ENCODE data around the gene MAGI2. TPM values are rescaled to one million over a fixed set of nuclear protein-coding genes. Genes with fewer than 3 reads are reported as not detected.

MAGI2 gene
- total RNA-seq, 4 donors from 2014 or later = 0.90 to 2.4 (median 0.99) TPM

GRCh38 chr7:79454361-79454960 is 994 bp upstream of the MAGI2 start:
- Histone ChIP-seq H3K36me3 (no peaks in the 10 kb centered on the region), H3K4me1 (peaks cover 0 to 6% of the 10 kb centered on the region in 2 donors), H3K27ac (peak overlapping the region; percentile 79 to 86 (median 84)), H3K27me3 (no peaks in the 10 kb centered on the region), H3K9me3 (no peaks in the 10 kb centered on the region), H3K4me3 (peak overlapping the region; percentile 78 to 91 (median 84))
- in situ Hi-C loops (cut with MboI; ENCODE audit: low sequenced_read_pairs in 4 of 4) (no loop called here), intact Hi-C loops (cut with DNase I; ENCODE audit: low total_unique reads) (loop anchor here (10.0 kb wide), 1 partner anchor 1760 kb away; the partner anchor contains the start of gene RSBN1L)
- DNase-seq = no peak
- TF ChIP-seq POLR2A (IDR thresholded peaks at IDR 0.05) (no peak), CTCF (IDR thresholded peaks at IDR 0.05 in 4 of 5, conservative IDR thresholded peaks at IDR 0.05 in 1 of 5) (no peak)
- peak; percentile 17 to 23 for ATAC-seq

- Histone ChIP-seq H3K27me3 (no peaks in the 10 kb centered on the region), H3K9me3 (no peaks in the 10 kb centered on the region), H3K36me3 (no peaks in the 10 kb centered on the region), H3K4me3 (peak overlapping the region; percentile 78 to 91 (median 84)), H3K4me1 (peaks cover 0 to 6% of the 10 kb centered on the region in 2 donors), H3K27ac (peak overlapping the region; percentile 79 to 86 (median 84))
- TF ChIP-seq CTCF (IDR thresholded peaks at IDR 0.05 in 4 of 5, conservative IDR thresholded peaks at IDR 0.05 in 1 of 5) = no peak
- no peak for TF ChIP-seq POLR2A (IDR thresholded peaks at IDR 0.05)
- intact Hi-C loops (cut with DNase I; ENCODE audit: low total_unique reads) = loop anchor here (10.0 kb wide), 1 partner anchor 1758 kb away; the partner anchor contains the start of gene RSBN1L
- ATAC-seq (no peak), DNase-seq (no peak)
- in situ Hi-C loops (cut with MboI; ENCODE audit: low sequenced_read_pairs in 4 of 4) = no loop called here
Observed at GRCh38 chr7:79453266-79453557, 255 bp downstream of the MAGI2 start.

GRCh38 chr7:79452495-79453265 is 787 bp downstream of the MAGI2 start:
- intact Hi-C loops (cut with DNase I; ENCODE audit: low total_unique reads) = loop anchor here (10.0 kb wide), 1 partner anchor 1758 kb away; the partner anchor contains the start of gene RSBN1L
- peak overlapping the region; percentile 78 to 91 (median 84) for H3K4me3 ChIP-seq
- no peaks in the 10 kb centered on the region for H3K9me3 ChIP-seq
- DNase-seq (no peak), ATAC-seq (peak; percentile 24 to 42)
- TF ChIP-seq CTCF (IDR thresholded peaks at IDR 0.05 in 4 of 5, conservative IDR thresholded peaks at IDR 0.05 in 1 of 5) (no peak), POLR2A (IDR thresholded peaks at IDR 0.05) (no peak)
- H3K27ac ChIP-seq = peak overlapping the region; percentile 79 to 86 (median 84)
- no peaks in the 10 kb centered on the region for H3K36me3 ChIP-seq
- peaks cover 0 to 6% of the 10 kb centered on the region in 2 donors for H3K4me1 ChIP-seq
- no peaks in the 10 kb centered on the region for H3K27me3 ChIP-seq
- in situ Hi-C loops (cut with MboI; ENCODE audit: low sequenced_read_pairs in 4 of 4) = no loop called here

- Histone ChIP-seq H3K4me3 (peak overlapping the region; percentile 78 to 91 (median 84)), H3K4me1 (peaks cover 0 to 6% of the 10 kb centered on the region in 2 donors), H3K27me3 (no peaks in the 10 kb centered on the region), H3K36me3 (no peaks in the 10 kb centered on the region), H3K9me3 (no peaks in the 10 kb centered on the region), H3K27ac (peak overlapping the region; percentile 79 to 86 (median 84))
- intact Hi-C loops (cut with DNase I; ENCODE audit: low total_unique reads) = loop anchor here (10.0 kb wide), 1 partner anchor 1757 kb away; the partner anchor contains the start of gene RSBN1L
- ATAC-seq (peak; percentile 77 to 81), DNase-seq (peak; percentile 66 to 72)
- TF ChIP-seq POLR2A (IDR thresholded peaks at IDR 0.05) = peak; percentile 57 to 71
- TF ChIP-seq CTCF (IDR thresholded peaks at IDR 0.05 in 4 of 5, conservative IDR thresholded peaks at IDR 0.05 in 1 of 5) = no peak
- in situ Hi-C loops (cut with MboI; ENCODE audit: low sequenced_read_pairs in 4 of 4) = no loop called here
Observed at GRCh38 chr7:79452032-79452494, 1.4 kb downstream of the MAGI2 start.
